Calu3 (cell line): ENCODE data around the gene STRA8. TPM values are rescaled to one million over a fixed set of nuclear protein-coding genes. Genes with fewer than 3 reads are reported as not detected.
"Not testable (repeated sequence)": the region's sequence is repeated elsewhere in the genome, so short reads cannot be mapped to it uniquely, and the experiment has no call there.

Experiments
- BruUV-seq: library from RNA; stranded (reverse); fragments of 400-500 nt; replicated peaks from 2 replicates; lab custom pipeline; 2021; lab: Mats Ljungman, UMichigan
- CTCF ChIA-PET: fragments of 300-600 bp; sonication (Branson Sonifier 250); formaldehyde crosslinking; loops from one replicate; lab custom pipeline; 2022; ENCODE audit warnings: antibody characterized with exemption; lab: Charles Lee
- DNase-seq: peaks from one replicate; pipeline ENCODE4 v3.0.0; 2022
- H3K27ac Mint-ChIP-seq: one replicate; pipeline ENCODE4 v1.8.0; 2022; ENCODE audit warnings: mixed read lengths; ENCODE audit not compliant: unreplicated experiment
- H3K27me3 Mint-ChIP-seq: one replicate; pipeline ENCODE4 v1.8.0; 2022; ENCODE audit warnings: mixed read lengths; ENCODE audit not compliant: unreplicated experiment
- H3K36me3 Mint-ChIP-seq: one replicate; pipeline ENCODE4 v1.8.0; 2022; ENCODE audit warnings: mild to moderate bottlenecking, moderate library complexity, mixed read lengths; ENCODE audit not compliant: insufficient read depth, unreplicated experiment
- H3K4me1 Mint-ChIP-seq: one replicate; pipeline ENCODE4 v1.8.0; 2022; ENCODE audit warnings: mild to moderate bottlenecking, low read depth, mixed read lengths; ENCODE audit not compliant: unreplicated experiment
- H3K4me3 Mint-ChIP-seq: one replicate; pipeline ENCODE4 v1.8.0; 2022; ENCODE audit warnings: mild to moderate bottlenecking, low read depth, moderate library complexity, mixed read lengths; ENCODE audit not compliant: unreplicated experiment
- H3K9me3 Mint-ChIP-seq: one replicate; pipeline ENCODE4 v1.8.0; 2022; ENCODE audit warnings: low read depth, mixed read lengths; ENCODE audit not compliant: unreplicated experiment
- intact Hi-C: fragments of 100-400 bp; cut with micrococcal nuclease; formaldehyde crosslinking; loops from one replicate; pipeline ENCODE4 v1.10.0; 2022; ENCODE audit not compliant: unreplicated experiment
- total RNA-seq: library from RNA; stranded (reverse); gene quantifications from 2 replicates; pipeline ENCODE4 v1.2.3, GENCODE V29; 2022
- TF ChIP-seq, protein P1 (sequence below): fragments of 200-600 bp; IDR thresholded peaks from one replicate; pipeline ENCODE4 v1.8.0; 2022; ENCODE audit warnings: antibody characterized with exemption; ENCODE audit not compliant: unreplicated experiment

STRA8 gene
- total RNA-seq, 1 experiment from 2014 or later, result not detected

DNA sequence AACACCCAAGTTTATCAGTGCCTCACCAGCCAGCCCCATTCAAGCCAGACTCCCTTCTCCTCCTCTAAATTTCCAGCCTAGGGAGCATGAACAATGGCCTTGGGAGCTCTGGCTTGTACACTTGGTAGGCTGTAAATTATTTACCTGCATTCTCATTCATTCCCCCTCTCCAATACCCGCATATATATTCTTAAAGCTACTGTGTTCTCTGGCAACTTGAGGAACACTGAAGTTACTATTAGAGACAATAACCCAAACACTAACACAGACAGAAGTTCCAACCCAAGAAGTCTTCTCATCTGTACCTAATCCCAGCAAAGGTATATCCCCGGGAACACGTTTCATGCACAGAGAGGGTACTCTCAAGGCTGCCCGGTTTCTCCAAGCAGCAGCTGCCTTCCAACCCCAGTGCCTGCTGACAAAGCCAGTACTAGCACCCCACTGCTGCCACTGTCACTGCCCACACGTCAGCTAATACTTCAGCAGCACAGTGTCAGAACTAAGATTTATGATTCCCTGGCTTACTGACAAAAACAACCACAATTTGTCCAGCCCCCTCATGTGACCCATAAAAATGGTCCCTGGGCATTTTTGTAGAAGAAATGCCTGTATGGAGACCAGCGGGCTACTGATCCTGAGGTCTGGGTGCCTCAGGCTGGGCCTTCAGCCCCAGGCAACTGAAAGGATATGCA is 25.4 kb upstream of the STRA8 start:
- H3K27me3 Mint-ChIP-seq, result no peaks in the 10 kb centered on the region
- H3K27ac Mint-ChIP-seq, result no peak overlapping the region
- TF ChIP-seq, protein P1, sequence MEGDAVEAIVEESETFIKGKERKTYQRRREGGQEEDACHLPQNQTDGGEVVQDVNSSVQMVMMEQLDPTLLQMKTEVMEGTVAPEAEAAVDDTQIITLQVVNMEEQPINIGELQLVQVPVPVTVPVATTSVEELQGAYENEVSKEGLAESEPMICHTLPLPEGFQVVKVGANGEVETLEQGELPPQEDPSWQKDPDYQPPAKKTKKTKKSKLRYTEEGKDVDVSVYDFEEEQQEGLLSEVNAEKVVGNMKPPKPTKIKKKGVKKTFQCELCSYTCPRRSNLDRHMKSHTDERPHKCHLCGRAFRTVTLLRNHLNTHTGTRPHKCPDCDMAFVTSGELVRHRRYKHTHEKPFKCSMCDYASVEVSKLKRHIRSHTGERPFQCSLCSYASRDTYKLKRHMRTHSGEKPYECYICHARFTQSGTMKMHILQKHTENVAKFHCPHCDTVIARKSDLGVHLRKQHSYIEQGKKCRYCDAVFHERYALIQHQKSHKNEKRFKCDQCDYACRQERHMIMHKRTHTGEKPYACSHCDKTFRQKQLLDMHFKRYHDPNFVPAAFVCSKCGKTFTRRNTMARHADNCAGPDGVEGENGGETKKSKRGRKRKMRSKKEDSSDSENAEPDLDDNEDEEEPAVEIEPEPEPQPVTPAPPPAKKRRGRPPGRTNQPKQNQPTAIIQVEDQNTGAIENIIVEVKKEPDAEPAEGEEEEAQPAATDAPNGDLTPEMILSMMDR, result no peak
- intact Hi-C loops, result no loop called here
- BruUV-seq, result no TSS peak
- CTCF ChIA-PET, result no interaction called here
- H3K4me3 Mint-ChIP-seq, result no peak overlapping the region
- no peaks in the 10 kb centered on the region for H3K9me3 Mint-ChIP-seq
- H3K4me1 Mint-ChIP-seq, result peaks cover 15% of the 10 kb centered on the region
- no peak for DNase-seq
- peaks cover 16% of the 10 kb centered on the region for H3K36me3 Mint-ChIP-seq

DNA sequence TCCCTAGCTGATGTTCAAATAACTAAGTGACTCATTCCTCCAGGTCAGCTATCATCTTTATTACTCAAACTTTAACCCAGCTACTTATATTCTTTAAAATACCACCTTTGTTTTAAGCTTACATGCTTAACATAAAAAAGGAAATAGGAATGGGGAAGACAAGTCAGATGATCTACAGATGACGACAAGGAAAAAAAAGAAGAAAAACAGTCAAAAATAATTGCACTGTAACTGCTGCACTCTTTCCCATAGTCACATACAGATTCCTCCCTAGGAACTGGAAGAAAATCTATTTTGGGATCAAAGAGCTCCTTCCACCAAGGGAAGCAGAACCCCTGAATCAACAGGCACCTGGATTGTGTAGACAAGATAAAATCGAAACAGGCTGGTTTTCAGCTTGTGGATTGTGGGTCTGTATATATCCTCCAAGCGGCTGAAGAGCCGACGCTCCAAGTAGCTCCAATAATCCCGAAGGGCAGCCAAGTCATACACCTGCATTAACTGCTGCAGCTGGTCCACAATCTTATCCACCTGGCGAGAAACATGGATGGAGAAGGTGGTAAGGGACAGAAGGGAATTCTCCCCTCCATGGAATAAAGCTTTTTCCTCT is 24.3 kb upstream of the STRA8 start:
- no TSS peak for BruUV-seq
- CTCF ChIA-PET, result interaction anchor here (1.1 kb wide), 1 partner anchor 30 kb away, joined by 4 read pairs; no protein-coding TSS in a partner anchor
- TF ChIP-seq, protein P1, result no peak

DNA sequence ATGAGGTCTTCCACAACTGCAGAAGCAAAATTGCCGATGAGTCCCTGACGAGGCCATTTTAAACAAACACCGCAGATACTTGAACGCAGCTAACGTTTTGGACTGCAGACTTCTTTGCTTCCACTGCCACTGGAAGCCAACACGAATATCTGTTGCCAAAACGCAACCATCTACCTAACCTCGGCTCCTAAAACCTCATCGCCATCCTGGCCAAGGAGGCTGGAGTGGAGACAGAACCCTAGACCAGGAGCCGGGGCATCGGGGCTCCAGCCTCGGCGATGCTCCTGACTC is 22.8 kb upstream of the STRA8 start:
- Mint-ChIP-seq H3K36me3 (peaks cover 16% of the 10 kb centered on the region), H3K4me1 (peaks cover 37% of the 10 kb centered on the region), H3K27me3 (no peaks in the 10 kb centered on the region), H3K9me3 (no peaks in the 10 kb centered on the region), H3K4me3 (peak overlapping the region; percentile 92), H3K27ac (peak overlapping the region; percentile 66)
- CTCF ChIA-PET, result interaction anchor here (1.0 to 1.3 kb wide), 2 partner anchors 12 to 63 kb away, joined by 3 to 4 read pairs; no protein-coding TSS in a partner anchor
- intact Hi-C loops, result no loop called here
- no TSS peak for BruUV-seq
- no peak for DNase-seq
- TF ChIP-seq, protein P1, result no peak

More for the DNA sequence above, 24.3 kb upstream of the STRA8 start:
- peaks cover 16% of the 10 kb centered on the region for H3K36me3 Mint-ChIP-seq
- no peak overlapping the region for H3K4me3 Mint-ChIP-seq
- H3K4me1 Mint-ChIP-seq, result peaks cover 26% of the 10 kb centered on the region
- no peak for DNase-seq
- H3K27me3 Mint-ChIP-seq, result no peaks in the 10 kb centered on the region
- intact Hi-C loops, result no loop called here
- no peak overlapping the region for H3K27ac Mint-ChIP-seq
- no peaks in the 10 kb centered on the region for H3K9me3 Mint-ChIP-seq

DNA sequence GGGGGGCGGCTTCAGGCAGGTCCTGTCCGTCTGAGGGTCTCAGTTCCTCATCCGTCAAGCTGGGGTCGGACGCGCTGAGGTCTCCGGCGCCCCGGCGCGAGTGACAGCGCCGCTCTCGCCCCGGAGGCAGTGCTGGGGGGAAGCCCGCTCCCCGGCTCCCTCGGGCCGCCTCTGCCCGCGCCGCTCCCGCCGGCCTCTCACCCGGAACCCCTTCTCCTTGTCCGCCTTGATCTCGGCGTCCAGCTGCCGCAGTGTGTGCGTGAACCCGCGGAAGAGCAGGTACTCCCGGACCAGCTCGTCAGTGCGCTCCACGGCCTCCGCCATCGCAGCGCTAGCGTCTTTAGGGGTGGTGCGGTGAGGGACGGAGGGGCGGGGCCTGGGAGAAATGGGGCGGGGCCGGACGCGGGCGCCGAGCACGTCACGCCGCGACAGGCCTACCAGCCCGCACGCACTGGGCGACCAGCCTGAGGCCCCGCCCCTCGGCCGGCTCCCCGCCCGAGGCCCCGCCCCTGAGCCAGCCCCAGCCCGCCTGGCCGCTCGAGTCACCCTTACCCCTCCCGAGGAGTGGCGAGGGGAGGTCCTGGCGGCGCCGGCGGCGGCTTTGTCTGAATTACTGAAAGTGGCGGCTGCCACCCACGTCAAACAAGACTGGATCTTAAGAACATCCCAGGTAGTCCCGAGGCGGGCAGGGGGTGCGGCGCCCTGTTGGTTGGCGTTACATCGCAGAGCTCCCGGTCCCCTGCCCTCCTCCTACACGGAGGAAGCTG is 22.3 kb upstream of the STRA8 start, which contains the start of gene WDR91:
TSS of gene WDR91 (minus strand) at position 348 of the 767 bp plus-strand sequence. CDS start at position 324, 24 bp downstream.
- H3K36me3 Mint-ChIP-seq, result peaks cover 16% of the 10 kb centered on the region
- BruUV-seq, result no TSS peak
- intact Hi-C loops, result no loop called here
- CTCF ChIA-PET, result interaction anchor here (1.0 to 1.3 kb wide), 2 partner anchors 13 to 63 kb away, joined by 3 to 4 read pairs; no protein-coding TSS in a partner anchor
- H3K27ac Mint-ChIP-seq, result peak within 1 kb of the TSS; percentile 66
- no peaks in the 10 kb centered on the region for H3K27me3 Mint-ChIP-seq
- H3K9me3 Mint-ChIP-seq, result no peaks in the 10 kb centered on the region
- DNase-seq, result peak; percentile 92
- TF ChIP-seq, protein P1, result no peak
- H3K4me1 Mint-ChIP-seq, result peaks cover 37% of the 10 kb centered on the region
- peak within 1 kb of the TSS; percentile 92 for H3K4me3 Mint-ChIP-seq

DNA sequence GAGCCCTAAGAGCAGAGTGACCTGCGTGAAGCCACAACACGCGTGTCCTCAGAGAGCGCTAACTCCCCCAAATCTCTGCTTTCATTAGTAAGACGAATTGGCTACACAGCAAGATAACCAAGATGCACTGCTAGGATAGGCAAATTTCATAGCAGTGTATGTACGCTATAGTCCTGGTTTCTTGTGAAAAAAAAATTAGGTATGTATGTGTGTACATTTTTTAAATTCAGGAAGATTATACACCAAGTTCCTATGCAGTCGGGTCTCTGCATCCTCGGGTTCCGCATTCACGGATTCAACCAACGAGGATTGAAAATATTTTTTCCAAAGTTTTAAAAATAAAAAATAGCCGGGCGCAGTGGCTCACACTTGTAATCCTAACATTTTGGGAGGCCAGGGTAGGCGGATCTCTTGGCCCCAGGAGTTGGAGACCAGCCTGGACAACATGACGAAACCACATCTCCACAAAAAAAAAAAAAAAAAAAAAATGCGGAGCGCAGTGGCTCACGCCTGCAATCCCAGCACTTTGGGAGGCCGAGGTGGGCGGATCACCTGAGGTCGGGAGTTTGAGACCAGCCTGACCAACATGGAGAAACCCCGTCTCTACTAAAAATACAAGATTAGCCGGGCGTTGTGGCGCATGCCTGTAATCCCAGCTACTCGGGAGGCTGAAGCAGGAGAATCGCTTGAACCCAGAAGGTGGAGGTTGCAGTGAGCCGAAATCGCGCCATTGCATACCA is 21.5 kb upstream of the STRA8 start:
- DNase-seq, BruUV-seq: not testable (repeated sequence)
- CTCF ChIA-PET, result interaction anchor here (0.7 to 1.0 kb wide), 3 partner anchors 41 to 577 kb away, joined by 4 read pairs; no protein-coding TSS in a partner anchor

More for the DNA sequence above, 21.5 kb upstream of the STRA8 start:
- peaks cover 16% of the 10 kb centered on the region for H3K36me3 Mint-ChIP-seq
- H3K4me3 Mint-ChIP-seq, result peak overlapping the region; percentile 92
- intact Hi-C loops, H3K27me3 Mint-ChIP-seq, H3K9me3 Mint-ChIP-seq: not testable (repeated sequence)
- peaks cover 37% of the 10 kb centered on the region for H3K4me1 Mint-ChIP-seq
- peak overlapping the region; percentile 66 for H3K27ac Mint-ChIP-seq
